HG02678 (cell line): Measurements from ENCODE around the gene RPS3.
"Not testable (repeated sequence)": the region's sequence is repeated elsewhere in the genome, so short reads cannot be mapped to it uniquely, and the experiment has no call there.

Experiments
- ATAC-seq: cut with Tn5 transposase; IDR thresholded peaks from one replicate; pipeline ENCODE4 v1.9.1; 2021; ENCODE audit warnings: mild to moderate bottlenecking, moderate library complexity; ENCODE audit not compliant: unreplicated experiment

The RPS3 gene

GRCh38 chr11:75399344-75400145 is at the start of gene RPS3:
Gene RPS3 (plus strand): TSS chr11:75399518. CDS start chr11:75399548, 30 bp downstream.
- peak; percentile 93 for ATAC-seq

GRCh38 chr11:75349521-75350116 is 49.7 kb upstream of the RPS3 start:
- ATAC-seq: no peak

GRCh38 chr11:75350122-75350742 is 49.1 kb upstream of the RPS3 start:
- no peak for ATAC-seq

DNA sequence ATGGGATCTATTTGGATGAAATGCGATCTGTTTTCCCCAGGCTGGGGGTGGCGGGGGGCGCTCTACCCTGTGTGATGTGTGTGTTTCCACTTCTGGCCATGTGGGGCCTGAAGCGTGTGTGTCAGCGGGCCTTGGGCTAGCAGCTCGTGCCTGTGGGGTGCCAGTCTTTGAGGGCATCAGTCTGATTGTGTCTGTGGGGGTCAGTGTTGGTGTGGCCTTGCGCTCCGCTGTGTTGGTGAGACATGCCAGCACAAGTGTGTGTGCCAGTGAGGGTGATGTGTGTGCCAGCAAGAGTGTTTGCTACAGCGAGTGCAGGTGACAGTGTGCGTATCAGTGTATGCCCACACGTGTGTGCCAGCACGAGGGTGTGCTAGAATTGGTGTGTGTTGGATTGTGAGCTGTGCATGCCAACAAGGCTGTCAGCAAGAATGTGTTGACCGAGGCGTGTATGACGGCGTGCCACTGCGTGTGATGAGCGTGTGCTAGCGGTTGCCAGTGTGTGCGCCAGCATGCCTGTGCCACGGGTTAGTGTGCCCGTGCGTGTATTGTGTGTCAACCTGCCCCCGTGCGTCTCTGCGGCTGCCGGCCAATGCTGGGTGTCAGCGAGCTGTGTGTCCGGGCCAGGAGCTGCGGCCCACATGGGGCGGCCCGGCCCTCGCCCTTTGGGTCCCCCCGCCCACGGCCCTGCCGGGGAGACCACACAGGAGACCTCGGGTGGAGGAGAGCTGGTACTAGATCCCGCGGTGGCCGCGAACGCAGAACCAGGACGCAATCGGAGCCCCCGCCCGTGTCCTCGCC is 48.4 kb upstream of the RPS3 start:
- ATAC-seq: no peak

- no peak for ATAC-seq
These were observed 47.9 kb upstream of the RPS3 start, which contains the start of gene ARRB1 for GRCh38 chr11:75351541-75351790. Gene ARRB1 (minus strand): TSS chr11:75351661. CDS start chr11:75351607, 54 bp downstream.

- ATAC-seq: no peak
These were observed 47.3 kb upstream of the RPS3 start for GRCh38 chr11:75351791-75352587.

DNA sequence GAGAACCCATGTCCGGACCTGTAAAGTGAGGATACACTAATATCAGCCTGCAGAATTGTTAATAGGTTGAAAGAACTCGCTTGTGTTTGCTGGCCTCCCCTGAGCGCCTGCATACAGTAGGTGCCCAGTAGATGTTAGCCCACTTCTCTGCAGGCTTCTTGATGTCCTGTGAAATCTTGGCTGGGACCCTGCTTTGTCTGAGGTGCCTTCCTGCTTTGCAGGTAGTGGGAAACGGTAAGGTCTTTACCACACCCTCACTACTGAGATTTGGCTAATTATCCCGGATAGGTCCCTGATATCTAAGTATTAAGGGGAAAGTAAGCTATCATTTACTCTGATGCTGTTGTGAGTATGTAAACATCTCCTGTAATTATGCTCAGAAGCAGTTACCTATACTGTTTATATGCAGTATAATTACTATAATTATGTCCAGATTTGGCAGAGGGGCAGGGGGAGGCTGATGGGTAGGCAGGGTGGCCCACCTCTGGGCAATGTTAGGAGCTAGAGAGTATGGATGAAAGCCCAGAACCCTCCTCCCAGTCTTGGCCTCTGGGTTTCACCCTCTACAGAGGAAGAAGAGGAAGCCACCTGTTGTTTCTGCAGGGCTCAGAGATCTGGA is 46.6 kb upstream of the RPS3 start:
- ATAC-seq: no peak

- no peak for ATAC-seq
These were observed 44.3 kb upstream of the RPS3 start for GRCh38 chr11:75355051-75355450.

DNA sequence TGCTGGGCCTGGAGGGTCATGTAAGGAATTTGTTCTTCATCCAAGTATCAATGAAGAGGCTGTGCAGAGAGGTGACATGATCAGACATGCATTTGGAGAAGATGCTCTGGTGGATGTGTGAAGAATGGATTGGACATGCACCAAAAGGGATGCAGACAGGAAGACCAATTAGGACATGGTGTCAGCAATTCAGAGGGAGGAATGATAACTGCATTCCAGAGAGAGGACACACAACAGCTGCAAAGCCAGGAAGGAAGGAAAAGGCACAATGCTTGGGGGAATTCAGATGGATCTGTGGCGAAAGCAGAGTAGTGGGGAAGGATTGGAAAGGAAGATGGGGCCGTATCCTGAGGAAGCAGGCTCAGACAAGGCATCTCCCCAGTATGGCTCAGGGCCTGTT is 42.7 kb upstream of the RPS3 start:
- no peak for ATAC-seq

DNA sequence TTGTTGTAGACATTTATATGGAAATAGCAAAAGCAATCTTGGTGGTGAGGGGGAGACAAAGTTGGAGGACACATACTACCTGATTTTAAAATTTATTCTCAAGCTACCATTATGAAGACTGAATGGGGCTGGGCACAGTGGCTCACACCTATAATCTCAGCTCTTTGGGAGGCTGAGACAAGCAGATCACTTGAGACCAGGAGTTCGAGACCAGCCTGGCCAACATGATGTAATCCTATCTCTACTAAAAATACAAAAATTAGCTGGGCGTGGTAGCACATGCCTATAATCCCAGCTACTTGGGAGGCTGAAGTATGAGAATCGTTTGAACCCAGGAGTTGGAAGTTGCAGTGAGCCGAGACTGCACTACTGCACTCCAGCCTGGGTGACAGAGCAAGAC is 37.0 kb upstream of the RPS3 start:
- not testable (repeated sequence) for ATAC-seq

DNA sequence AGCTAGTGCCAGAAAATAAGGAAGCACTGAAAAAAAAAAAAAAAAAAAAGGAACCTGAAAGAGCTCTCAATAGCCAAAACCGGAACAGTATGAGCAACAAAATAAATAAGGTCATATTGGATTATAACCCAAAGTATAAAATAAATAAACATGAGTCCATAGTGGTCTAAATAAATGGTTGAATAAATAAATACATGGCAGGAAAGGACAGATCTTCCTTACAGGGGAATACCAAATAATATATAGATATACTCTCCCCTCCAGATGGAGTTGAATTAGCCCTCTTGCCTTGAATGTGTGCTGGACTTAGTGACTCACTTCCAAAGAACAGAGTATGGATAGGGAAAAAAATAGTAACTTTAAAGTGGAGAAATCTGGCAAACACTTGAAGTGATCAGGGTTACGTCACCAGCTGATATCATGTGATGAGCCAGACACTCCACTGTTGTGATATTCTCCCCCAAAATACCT is 33.6 kb upstream of the RPS3 start:
- ATAC-seq: no peak

DNA sequence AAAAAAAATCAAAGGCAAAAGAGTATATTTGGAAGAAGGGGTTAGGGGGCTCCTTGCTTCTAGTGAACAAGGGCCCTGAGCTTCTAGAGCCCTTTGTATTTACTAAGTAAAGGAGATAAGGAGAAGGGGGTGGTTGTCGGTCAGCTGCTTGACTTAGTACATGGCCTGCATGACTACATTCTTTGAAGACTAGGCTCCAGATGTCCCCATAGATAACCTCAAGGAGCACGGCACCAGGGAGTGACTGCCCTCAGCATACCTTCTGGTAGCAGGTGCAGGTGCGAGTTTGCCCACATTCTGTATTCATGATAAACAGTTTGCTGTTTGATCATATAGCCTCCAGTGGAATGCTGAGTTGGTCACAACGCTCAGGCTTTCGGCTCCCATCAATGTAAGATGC is 32.5 kb upstream of the RPS3 start:
- ATAC-seq: not testable (repeated sequence)

GRCh38 chr11:75369560-75370255 is 29.6 kb upstream of the RPS3 start:
- no peak for ATAC-seq

DNA sequence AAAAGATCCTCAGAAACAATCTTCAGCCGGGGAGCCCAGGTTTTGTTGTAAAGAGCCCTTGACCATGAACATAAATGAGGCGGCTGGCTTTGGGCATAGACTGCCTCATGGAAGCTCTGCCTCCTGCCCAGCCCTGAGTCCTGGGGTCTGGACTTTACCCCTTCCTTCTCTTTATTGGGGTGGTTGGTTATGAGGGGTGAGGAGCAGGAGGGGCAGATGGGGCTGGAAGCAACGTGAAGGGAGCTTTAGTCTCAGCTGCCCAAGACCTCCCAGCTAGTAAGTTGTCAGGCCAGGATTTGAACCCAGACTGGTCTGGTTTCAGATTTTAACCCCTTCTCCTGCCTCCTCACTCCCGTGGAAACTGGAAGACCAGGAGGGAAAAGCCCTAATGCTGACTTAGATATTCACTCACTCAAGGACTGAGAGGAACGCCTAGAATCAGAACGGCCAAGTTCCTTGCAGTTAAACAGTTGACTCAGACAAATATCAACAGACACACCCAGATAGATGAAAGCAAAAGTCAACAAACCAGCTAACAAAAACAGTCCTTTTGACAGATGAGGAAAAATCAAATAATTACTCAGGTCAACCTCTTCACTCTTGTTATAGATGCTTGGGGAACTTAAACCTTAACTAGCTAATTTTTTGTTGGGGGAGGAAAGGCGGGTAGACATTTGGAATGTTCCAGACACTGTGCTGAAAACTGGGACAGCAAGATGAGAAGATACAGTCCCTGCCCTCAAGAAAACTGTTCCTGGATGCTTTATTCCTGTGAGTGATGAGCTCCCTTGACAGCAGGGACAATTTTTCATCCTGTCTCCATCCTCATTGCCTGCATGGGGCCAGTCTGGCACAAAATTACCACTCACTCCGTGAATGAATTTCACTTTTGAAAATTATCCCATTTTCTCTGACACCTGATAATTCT is 27.1 kb upstream of the RPS3 start:
- ATAC-seq: no peak

DNA sequence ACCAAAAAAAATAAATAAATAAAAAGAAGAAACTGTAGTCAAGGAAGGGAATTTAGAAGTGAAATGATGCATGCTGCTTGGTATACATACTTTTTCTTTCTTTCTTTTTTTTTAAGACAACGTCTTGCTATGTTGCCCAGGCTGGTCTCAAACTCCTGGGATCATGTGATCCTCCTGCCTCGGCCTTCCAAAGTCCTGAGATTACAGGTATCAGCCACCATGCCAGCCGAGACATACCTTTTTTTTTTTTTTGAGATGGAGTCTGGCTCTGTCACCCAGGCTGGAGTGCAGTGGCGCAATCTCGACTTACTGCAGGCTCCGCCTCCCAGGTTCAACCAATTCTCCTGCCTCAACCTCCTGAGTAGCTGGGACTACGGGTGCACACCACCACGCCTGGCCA is 26.1 kb upstream of the RPS3 start:
- ATAC-seq: no peak

GRCh38 chr11:75374646-75375045 is 24.7 kb upstream of the RPS3 start:
- ATAC-seq: no peak

DNA sequence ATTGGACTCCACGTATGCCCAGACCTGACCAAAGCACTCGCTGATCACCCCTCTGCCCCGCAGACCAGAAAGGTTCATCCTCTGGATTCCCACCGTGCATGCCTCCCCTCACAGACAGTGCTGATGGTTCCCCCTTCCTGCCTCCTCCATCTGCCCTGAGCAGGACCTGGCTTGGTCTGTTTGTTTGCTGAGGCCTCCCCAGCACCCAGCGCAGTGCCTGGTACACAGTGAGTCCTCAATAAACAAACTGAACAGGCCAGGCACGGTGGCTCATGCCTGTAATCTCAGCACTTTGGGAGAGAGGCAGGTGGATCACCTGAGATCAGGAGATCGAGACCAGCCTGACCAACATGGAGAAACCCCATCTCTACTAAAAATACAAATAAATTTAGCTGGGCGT is 23.7 kb upstream of the RPS3 start:
- no peak for ATAC-seq

DNA sequence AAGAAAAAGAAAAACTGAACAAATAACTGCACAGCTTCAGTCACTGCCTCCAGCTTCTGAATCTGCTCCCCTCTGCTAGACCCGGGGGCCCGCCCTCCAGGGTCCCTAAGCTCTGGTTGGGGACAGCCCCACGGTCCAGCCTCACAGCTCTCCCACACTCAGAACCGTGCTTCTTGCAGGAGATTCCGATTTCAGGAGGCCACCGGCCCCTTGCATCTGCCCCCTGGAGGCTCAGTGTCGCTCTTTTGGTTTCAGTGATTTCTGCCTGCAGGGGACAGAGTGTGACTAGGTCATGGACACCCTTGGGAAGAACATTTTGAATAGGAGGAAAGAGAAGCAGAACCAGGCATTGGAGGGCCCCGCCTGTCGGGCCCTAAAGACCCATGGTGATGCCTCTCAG is 23.1 kb upstream of the RPS3 start:
- ATAC-seq: no peak
